Measurements from ENCODE around the gene MYZAP.
A peak's percentile ranks its signal among the peaks of the same experiment; 100 is the strongest.

Gene MYZAP, protein sequence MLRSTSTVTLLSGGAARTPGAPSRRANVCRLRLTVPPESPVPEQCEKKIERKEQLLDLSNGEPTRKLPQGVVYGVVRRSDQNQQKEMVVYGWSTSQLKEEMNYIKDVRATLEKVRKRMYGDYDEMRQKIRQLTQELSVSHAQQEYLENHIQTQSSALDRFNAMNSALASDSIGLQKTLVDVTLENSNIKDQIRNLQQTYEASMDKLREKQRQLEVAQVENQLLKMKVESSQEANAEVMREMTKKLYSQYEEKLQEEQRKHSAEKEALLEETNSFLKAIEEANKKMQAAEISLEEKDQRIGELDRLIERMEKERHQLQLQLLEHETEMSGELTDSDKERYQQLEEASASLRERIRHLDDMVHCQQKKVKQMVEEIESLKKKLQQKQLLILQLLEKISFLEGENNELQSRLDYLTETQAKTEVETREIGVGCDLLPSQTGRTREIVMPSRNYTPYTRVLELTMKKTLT

GRCh38 chr15:57591822-57592367 is at the start of gene MYZAP:
Gene MYZAP (plus strand): TSS chr15:57591904. CDS start chr15:57592035, 131 bp downstream.
- DNase-seq = no peak

- DNase-seq = no peak
Measured at GRCh38 chr15:57542505-57542817, 49.2 kb upstream of the MYZAP start.

DNA sequence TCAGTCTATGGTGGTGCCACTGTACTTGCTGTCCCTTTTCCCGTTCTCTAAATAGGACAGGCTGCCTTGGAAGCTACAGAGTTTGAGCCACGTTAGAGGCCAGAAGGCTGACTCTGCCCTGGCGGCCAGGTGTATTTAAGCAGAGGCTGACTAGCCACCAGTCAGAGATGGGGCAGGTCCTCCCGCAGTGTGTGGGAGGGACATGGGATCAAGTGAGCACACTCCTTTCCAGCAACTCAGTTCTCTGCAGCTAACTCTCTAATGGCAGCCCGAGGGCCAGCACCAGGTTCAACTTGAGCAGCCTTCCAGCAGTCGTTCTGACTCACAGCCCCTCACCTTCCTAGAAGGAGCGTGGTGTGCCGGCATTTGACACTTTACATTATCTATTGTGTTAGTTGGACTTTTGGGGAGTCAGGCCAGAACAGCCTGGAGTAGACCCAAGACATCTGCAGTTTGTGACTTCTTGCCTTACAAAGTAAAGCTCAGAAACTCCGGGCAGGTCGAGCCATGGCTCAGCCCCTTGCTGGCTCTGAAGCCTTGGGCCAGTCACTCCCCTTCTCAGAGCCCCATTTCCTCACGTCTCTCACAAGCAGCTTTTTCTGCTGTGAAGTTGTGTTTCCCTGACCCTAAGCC is 46.7 kb upstream of the MYZAP start:
- DNase-seq = no peak

- no peak for DNase-seq
Measured at GRCh38 chr15:57545995-57546394, 45.7 kb upstream of the MYZAP start.

DNA sequence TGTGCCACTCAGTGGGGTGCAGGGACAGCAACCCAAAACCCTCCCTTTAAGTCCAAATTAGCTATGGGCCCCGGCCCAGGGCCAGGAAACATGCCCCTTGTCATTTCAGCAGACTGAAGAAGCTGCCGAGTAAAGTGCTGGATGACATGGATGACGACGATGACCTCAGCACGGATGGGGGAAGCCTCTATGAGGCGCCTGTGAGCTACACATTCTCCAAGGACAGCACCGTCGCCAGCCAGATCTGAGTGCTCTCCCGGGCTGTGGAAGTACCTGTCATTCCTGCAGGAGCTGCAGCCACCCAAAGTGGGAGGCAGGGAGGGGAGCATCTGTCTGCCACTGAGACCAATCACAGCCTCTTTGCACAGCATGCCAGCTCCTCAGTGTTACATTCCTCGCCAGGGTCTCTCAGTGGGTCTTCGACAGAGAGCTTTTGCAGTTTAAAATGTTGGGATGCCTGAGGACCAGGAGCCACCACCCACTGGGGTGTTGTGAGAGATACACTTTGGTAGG is 44.4 kb upstream of the MYZAP start:
- DNase-seq = no peak

DNA sequence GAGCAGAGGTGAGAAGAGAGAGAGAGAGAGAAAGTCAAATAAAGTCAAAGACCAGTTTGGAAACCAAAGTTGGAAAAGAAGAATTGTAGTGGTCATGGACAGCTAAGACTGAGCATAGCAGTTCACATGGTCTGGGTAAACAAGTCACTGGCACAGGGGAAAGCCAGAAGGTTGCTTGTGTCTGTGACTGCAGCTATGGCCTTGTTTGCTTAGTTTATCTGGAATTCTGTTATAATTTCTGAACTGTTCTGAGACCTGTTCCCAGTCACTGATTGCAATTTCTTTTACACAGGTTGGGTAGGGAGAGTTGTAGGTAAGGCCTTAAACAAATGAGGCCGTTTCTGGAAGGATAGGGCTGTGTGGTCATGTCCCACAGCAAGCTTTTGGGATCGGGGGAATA is 43.4 kb upstream of the MYZAP start:
- DNase-seq = no peak

GRCh38 chr15:57548835-57549234 is 42.9 kb upstream of the MYZAP start:
- DNase-seq = no peak

DNA sequence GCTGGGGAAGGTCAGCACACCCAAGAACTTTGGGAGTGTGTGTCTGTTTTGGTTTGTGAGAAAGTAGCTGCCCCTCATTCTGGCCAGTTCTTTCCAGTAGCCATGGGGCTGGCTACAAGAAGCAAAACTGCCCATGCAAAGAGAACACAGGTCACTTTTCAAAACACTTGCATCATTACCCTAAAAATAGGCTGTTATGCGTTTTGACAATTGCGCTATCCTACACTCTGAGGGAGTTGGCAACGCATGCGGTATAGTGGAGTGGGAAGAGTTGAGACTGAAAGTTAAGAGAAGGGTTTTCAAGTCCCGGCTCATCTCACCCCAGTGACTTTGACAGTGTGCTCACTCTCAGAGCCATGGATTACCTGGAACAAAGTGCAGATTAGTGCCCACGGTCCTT is 41.8 kb upstream of the MYZAP start:
- DNase-seq = no peak

DNA sequence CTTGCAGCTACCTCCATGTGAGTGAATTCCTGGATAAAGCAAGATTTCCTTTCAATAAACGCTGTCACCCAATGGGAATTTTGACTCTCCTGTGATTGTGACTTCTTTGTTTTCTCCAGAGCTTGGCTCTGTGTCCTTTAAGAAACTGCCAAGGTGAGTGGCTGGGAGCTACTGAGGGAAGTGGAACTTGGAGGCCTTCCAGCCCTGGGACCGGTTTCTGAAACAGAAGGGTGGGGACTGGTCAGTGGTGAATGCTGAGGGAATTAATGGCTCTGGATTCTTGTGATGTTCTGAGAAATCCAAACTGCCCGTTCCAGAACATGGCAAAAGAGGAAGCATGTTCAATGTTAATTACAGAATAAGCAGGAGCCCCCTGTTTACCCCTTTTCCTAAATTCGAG is 41.1 kb upstream of the MYZAP start:
- no peak for DNase-seq

- no peak for DNase-seq
Measured at GRCh38 chr15:57551715-57552677, 39.7 kb upstream of the MYZAP start.

GRCh38 chr15:57552678-57553334 is 38.9 kb upstream of the MYZAP start:
- DNase-seq = no peak

DNA sequence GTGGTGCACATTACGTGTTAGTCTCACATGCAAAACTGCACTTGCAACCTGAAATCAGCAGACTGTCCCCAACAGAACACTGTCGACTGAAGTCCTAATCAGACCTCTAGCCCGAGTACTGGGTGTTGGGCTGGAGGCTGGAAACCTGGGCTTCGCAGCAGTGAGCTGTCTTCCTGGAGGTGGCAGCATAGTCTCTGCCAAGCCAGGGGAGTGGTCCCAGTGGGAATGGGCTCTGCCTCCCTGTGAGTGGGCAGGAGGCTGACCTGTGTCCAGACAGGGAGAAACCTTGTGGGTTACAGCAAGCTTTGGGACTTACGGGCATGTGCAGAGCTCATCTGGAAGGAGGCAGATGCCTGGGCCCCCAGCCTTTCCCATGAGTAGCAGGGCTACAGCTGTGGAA is 38.2 kb upstream of the MYZAP start:
- no peak for DNase-seq

GRCh38 chr15:57554063-57554811 is 37.5 kb upstream of the MYZAP start:
- DNase-seq = no peak

- DNase-seq = no peak
Measured at GRCh38 chr15:57554812-57555179, 36.9 kb upstream of the MYZAP start.

- DNase-seq = peak; percentile 13
Measured at GRCh38 chr15:57555270-57555669, 36.4 kb upstream of the MYZAP start.

- DNase-seq = no peak
Measured at GRCh38 chr15:57556040-57556439, 35.7 kb upstream of the MYZAP start.

DNA sequence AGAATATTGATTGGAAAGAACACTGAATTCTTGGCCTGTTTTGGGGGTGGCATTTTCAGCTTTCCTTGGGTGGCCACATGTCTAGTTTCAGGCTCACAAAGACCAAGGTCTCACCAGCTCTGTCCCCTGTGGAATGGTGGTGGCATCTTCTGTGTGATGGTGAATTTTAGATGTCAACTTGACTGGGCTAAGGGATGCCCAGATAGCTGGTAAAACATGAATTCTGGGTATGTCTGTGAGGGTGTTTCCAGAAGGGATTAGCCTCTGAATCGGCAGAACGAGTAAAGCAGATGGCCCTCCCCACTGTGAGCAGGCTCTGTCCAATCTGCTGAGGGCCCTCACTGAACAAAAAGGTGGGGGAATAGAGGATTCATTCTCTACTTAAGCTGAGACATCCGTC is 34.4 kb upstream of the MYZAP start:
- DNase-seq = no peak

- DNase-seq = no peak
Measured at GRCh38 chr15:57557810-57558209, 33.9 kb upstream of the MYZAP start.

- DNase-seq = peak; percentile 83
Measured at GRCh38 chr15:57559875-57560274, 31.8 kb upstream of the MYZAP start.

GRCh38 chr15:57561041-57561711 is 30.5 kb upstream of the MYZAP start:
- peak; percentile 80 for DNase-seq

GRCh38 chr15:57562196-57562769 is 29.4 kb upstream of the MYZAP start:
- DNase-seq = no peak

Measured in OCI-M1 (cell line).